SK-N-SH treated with all-trans-retinoic acid at 6 μM for 48 hours (cell line): ENCODE measurements around the gene CTTNBP2NL.

ENCODE experiments used
- ARNTL ChIP-seq: fragments of 450-650 bp; formaldehyde crosslinking; IDR thresholded peaks from 2 replicates; pipeline ENCODE4 v1.5.0; 2020; ENCODE audit warnings: low read depth, mild to moderate bottlenecking, moderate library complexity, borderline replicate concordance
- BACH2 ChIP-seq: fragments of 250-450 bp; sonication (Bioruptor Pico); IDR thresholded peaks from 2 replicates; pipeline ENCODE4 v1.9.0; 2021; ENCODE audit warnings: mild to moderate bottlenecking, borderline replicate concordance
- OSR1 ChIP-seq: fragments of 250-450 bp; sonication (Bioruptor Pico); IDR thresholded peaks from 2 replicates; pipeline ENCODE4 v1.8.0; 2022; ENCODE audit warnings: moderate library complexity, mild to moderate bottlenecking, inconsistent platforms
- PPARA ChIP-seq: fragments of 250-450 bp; sonication (Bioruptor Pico); IDR thresholded peaks from 2 replicates; pipeline ENCODE4 v1.5.0; 2020; ENCODE audit warnings: mild to moderate bottlenecking, borderline replicate concordance
- RARB ChIP-seq: fragments of 250-450 bp; sonication (Bioruptor Pico); IDR thresholded peaks from 2 replicates; pipeline ENCODE4 v1.8.0; 2021; ENCODE audit warnings: mild to moderate bottlenecking, moderate library complexity
- SNAI2 ChIP-seq: fragments of 250-450 bp; sonication (Bioruptor Pico); IDR thresholded peaks from 2 replicates; pipeline ENCODE4 v1.5.0; 2020; ENCODE audit warnings: mild to moderate bottlenecking, moderate library complexity
- ZC3H10 ChIP-seq: fragments of 250-450 bp; sonication (Bioruptor Pico); IDR thresholded peaks from 2 replicates; pipeline ENCODE4 v1.5.1; 2021; ENCODE audit warnings: mild to moderate bottlenecking, moderate library complexity
- ZFP3 ChIP-seq: fragments of 250-450 bp; sonication (Bioruptor Pico); IDR thresholded peaks from 2 replicates; pipeline ENCODE4 v1.5.0; 2020; ENCODE audit warnings: mild to moderate bottlenecking, moderate library complexity
- ZFP30 ChIP-seq: fragments of 450-650 bp; formaldehyde crosslinking; IDR thresholded peaks from 2 replicates; pipeline ENCODE4 v1.5.0; 2022; ENCODE audit warnings: mild to moderate bottlenecking, moderate library complexity
- ZNF565 ChIP-seq: fragments of 450-650 bp; formaldehyde crosslinking; conservative IDR thresholded peaks from 2 replicates; pipeline ENCODE4 v1.5.0; 2020; ENCODE audit warnings: low read depth, mild to moderate bottlenecking, moderate library complexity
- ZNF70 ChIP-seq: fragments of 450-650 bp; formaldehyde crosslinking; IDR thresholded peaks from 2 replicates; pipeline ENCODE4 v1.5.0; 2020; ENCODE audit warnings: mild to moderate bottlenecking, moderate library complexity
- TF ChIP-seq, protein P1 (sequence below): fragments of 250-450 bp; sonication (Bioruptor Pico); IDR thresholded peaks from 2 replicates; pipeline ENCODE4 v1.8.0; 2021; ENCODE audit warnings: low read depth, mild to moderate bottlenecking, moderate library complexity, borderline replicate concordance
- TF ChIP-seq, protein P2 (sequence below): fragments of 250-450 bp; sonication (Bioruptor Pico); IDR thresholded peaks from 2 replicates; pipeline ENCODE4 v1.5.0; 2020; ENCODE audit warnings: mild to moderate bottlenecking, moderate library complexity
- TF ChIP-seq, protein P3 (sequence below): fragments of 250-450 bp; sonication (Bioruptor Pico); IDR thresholded peaks from 2 replicates; pipeline ENCODE4 v1.8.0; 2020; ENCODE audit warnings: mild to moderate bottlenecking, moderate library complexity, borderline replicate concordance

DNA sequence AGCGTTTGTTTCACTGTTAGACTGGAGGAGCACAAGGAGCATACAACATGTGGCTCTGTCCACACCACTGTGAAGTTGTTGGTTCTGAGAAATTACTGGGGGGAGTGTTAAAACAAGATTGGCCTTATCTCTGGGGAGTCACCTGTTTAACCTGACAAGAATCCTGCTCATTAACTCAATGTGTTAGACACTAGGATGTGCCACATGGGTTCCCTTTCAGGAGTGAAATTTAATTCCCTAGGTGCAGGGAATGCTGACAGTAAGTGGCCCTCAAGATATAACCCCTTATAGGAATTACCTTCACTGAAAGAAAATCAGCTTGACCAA lies 66.9 kb downstream of the CTTNBP2NL start:
- TF ChIP-seq, protein P1, sequence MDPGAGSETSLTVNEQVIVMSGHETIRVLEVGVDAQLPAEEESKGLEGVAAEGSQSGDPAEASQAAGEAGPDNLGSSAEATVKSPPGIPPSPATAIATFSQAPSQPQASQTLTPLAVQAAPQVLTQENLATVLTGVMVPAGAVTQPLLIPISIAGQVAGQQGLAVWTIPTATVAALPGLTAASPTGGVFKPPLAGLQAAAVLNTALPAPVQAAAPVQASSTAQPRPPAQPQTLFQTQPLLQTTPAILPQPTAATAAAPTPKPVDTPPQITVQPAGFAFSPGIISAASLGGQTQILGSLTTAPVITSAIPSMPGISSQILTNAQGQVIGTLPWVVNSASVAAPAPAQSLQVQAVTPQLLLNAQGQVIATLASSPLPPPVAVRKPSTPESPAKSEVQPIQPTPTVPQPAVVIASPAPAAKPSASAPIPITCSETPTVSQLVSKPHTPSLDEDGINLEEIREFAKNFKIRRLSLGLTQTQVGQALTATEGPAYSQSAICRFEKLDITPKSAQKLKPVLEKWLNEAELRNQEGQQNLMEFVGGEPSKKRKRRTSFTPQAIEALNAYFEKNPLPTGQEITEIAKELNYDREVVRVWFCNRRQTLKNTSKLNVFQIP (CRISPR knock-in tag) = no peak
- no peak for TF ChIP-seq ARNTL (CRISPR knock-in tag)
- TF ChIP-seq ZC3H10 (CRISPR knock-in tag) = no peak
- TF ChIP-seq PPARA = no peak
- TF ChIP-seq OSR1 = no peak
- TF ChIP-seq RARB (CRISPR knock-in tag) = no peak
- TF ChIP-seq ZFP30 = no peak
- TF ChIP-seq, protein P2, sequence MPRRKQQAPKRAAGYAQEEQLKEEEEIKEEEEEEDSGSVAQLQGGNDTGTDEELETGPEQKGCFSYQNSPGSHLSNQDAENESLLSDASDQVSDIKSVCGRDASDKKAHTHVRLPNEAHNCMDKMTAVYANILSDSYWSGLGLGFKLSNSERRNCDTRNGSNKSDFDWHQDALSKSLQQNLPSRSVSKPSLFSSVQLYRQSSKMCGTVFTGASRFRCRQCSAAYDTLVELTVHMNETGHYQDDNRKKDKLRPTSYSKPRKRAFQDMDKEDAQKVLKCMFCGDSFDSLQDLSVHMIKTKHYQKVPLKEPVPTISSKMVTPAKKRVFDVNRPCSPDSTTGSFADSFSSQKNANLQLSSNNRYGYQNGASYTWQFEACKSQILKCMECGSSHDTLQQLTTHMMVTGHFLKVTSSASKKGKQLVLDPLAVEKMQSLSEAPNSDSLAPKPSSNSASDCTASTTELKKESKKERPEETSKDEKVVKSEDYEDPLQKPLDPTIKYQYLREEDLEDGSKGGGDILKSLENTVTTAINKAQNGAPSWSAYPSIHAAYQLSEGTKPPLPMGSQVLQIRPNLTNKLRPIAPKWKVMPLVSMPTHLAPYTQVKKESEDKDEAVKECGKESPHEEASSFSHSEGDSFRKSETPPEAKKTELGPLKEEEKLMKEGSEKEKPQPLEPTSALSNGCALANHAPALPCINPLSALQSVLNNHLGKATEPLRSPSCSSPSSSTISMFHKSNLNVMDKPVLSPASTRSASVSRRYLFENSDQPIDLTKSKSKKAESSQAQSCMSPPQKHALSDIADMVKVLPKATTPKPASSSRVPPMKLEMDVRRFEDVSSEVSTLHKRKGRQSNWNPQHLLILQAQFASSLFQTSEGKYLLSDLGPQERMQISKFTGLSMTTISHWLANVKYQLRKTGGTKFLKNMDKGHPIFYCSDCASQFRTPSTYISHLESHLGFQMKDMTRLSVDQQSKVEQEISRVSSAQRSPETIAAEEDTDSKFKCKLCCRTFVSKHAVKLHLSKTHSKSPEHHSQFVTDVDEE (CRISPR knock-in tag) = no peak
- no peak for TF ChIP-seq ZNF70 (CRISPR knock-in tag)
- no peak for TF ChIP-seq BACH2 (CRISPR knock-in tag)
- TF ChIP-seq, protein P3, sequence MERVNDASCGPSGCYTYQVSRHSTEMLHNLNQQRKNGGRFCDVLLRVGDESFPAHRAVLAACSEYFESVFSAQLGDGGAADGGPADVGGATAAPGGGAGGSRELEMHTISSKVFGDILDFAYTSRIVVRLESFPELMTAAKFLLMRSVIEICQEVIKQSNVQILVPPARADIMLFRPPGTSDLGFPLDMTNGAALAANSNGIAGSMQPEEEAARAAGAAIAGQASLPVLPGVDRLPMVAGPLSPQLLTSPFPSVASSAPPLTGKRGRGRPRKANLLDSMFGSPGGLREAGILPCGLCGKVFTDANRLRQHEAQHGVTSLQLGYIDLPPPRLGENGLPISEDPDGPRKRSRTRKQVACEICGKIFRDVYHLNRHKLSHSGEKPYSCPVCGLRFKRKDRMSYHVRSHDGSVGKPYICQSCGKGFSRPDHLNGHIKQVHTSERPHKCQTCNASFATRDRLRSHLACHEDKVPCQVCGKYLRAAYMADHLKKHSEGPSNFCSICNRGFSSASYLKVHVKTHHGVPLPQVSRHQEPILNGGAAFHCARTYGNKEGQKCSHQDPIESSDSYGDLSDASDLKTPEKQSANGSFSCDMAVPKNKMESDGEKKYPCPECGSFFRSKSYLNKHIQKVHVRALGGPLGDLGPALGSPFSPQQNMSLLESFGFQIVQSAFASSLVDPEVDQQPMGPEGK (CRISPR knock-in tag) = no peak
- TF ChIP-seq ZNF565 (CRISPR knock-in tag) = no peak
- no peak for TF ChIP-seq ZFP3 (CRISPR knock-in tag)
- no peak for TF ChIP-seq SNAI2 (CRISPR knock-in tag)
